Astrocyte of the spinal cord (primary cell): ENCODE measurements around the gene DCDC1.

Source experiments
- DNase-seq: peaks from one replicate; pipeline ENCODE4 v3.0.0; 2011; ENCODE audit warnings: low read depth, low spot score
- H3K4me3 ChIP-seq: 2 replicates; pipeline ENCODE4 v1.5.1; 2011; ENCODE audit warnings: low read depth, mild to moderate bottlenecking, low read length, moderate library complexity
- CTCF ChIP-seq: IDR thresholded peaks from 2 replicates; pipeline ENCODE4 v1.5.1; 2012; ENCODE audit warnings: low read depth, mild to moderate bottlenecking, low read length, inconsistent platforms
- in situ Hi-C: cut with HindIII; loops from 2 replicates; pipeline ENCODE4 v1.10.0; 2017; ENCODE audit warnings: low sequenced_read_pairs

The DCDC1 gene

DNA sequence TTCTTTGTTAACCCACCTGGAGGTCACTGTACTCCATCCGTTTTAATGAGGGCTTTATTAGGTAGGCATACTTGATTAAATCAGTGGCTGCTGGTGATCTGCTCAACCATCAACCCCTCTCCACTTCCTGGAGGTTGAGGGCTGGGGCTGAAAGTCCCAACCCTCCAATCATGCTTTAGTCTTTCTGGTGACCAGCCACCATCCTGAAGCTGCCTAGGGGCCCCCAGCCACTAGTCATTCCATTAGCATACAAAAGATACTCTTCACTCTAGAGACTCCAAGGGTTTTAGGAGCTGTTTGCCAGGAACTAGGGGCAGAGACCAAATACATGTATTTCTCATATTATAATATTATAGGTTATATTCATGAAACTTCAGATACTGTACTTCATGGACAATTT is 13.6 kb upstream of the DCDC1 start:
- no peak for TF ChIP-seq CTCF
- no peak for DNase-seq
- in situ Hi-C loops, result no loop called here
- no peak overlapping the region for H3K4me3 ChIP-seq

GRCh38 chr11:31375879-31376278 is 6.3 kb upstream of the DCDC1 start:
- H3K4me3 ChIP-seq, result no peak overlapping the region
- no peak for TF ChIP-seq CTCF
- no peak for DNase-seq
- in situ Hi-C loops, result no loop called here

- in situ Hi-C loops, result no loop called here
- H3K4me3 ChIP-seq, result no peak overlapping the region
- no peak for TF ChIP-seq CTCF
- DNase-seq, result no peak
Observed at GRCh38 chr11:31366795-31367194, 2.7 kb downstream of the DCDC1 start.

DNA sequence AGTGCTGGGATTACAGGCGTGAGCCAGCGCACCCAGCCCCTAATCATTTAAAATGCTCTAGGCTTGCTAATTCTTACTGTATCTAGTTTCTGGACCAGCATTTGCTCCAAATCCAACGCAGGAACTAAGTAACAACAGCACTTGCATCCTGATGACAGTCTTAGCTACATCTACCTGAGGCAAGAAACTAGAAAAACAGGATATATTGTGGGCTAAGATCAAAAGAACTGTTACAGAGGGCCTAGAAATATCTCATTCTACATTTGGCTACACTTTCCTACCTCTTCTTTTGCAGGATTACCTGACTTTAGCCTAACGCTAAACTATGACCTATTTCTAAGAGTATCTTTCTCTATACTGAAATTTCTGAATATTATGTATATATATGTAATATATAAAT is 7.8 kb downstream of the DCDC1 start:
- in situ Hi-C loops, result no loop called here
- no peak for TF ChIP-seq CTCF
- no peak overlapping the region for H3K4me3 ChIP-seq
- no peak for DNase-seq

DNA sequence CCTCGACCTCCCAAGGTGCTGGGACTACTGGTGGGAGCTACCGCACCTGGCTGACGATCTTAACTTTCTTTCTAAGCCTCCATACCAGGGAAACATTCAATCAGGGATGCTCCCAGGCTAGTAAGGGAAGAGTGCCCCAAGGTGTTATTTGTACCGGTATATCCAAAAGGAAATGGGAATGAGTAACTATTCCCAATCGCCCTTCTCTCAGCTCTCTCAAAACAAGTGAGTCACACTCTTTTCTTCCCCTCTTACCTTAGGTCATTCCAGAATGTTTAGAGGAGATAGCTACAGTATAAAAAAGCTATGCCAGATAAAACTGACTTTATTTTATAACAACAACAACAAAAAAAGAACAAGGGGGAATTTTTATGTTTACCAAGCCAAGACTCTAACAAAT is 13.7 kb downstream of the DCDC1 start:
- no peak for TF ChIP-seq CTCF
- H3K4me3 ChIP-seq, result no peak overlapping the region
- in situ Hi-C loops, result no loop called here
- no peak for DNase-seq

DNA sequence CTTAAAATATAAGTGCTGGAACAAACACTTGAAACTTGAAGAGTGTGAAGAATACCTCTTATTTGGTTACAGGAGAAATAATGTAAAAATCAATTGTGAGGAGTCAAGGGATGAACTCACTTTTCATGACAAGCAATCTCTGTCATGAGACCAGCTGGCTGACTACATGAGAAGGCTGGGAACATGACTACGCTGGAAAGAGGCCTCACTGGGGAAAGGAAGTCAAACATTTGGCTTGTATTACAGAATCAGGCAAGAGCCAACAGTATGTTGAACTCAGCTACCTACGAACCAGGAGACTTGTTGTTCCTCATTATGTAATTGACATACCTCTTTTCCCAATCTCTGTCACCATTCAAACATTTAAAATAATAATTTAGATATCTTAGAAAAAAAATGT is 14.4 kb downstream of the DCDC1 start:
- H3K4me3 ChIP-seq, result no peak overlapping the region
- no peak for DNase-seq
- in situ Hi-C loops, result no loop called here
- no peak for TF ChIP-seq CTCF

GRCh38 chr11:31351168-31351567 is 18.4 kb downstream of the DCDC1 start:
- in situ Hi-C loops, result no loop called here
- no peak for TF ChIP-seq CTCF
- DNase-seq, result no peak
- no peak overlapping the region for H3K4me3 ChIP-seq
